Left kidney (tissue), 8 donors: ENCODE measurements around the gene USP4. TPM values are rescaled to one million over a fixed set of nuclear protein-coding genes. Genes with fewer than 3 reads are reported as not detected.
"Not testable (repeated sequence)": the region's sequence is repeated elsewhere in the genome, so short reads cannot be mapped to it uniquely, and the experiment has no call there.

Experiments used
- DNase-seq: peaks from one replicate; pipeline ENCODE4 v3.0.0-alpha.2; 2013
- long read RNA-seq, 8 donors: transcript quantifications; one replicate each; lab custom pipeline, GENCODE V29; 2026
- polyA plus RNA-seq: library from polyadenylated mRNA; unstranded; fragments of 120-200 nt; gene quantifications from one replicate; pipeline ENCODE4 v1.2.1, GENCODE V29; 2013; ENCODE audit not compliant: insufficient read length

Gene USP4, protein sequence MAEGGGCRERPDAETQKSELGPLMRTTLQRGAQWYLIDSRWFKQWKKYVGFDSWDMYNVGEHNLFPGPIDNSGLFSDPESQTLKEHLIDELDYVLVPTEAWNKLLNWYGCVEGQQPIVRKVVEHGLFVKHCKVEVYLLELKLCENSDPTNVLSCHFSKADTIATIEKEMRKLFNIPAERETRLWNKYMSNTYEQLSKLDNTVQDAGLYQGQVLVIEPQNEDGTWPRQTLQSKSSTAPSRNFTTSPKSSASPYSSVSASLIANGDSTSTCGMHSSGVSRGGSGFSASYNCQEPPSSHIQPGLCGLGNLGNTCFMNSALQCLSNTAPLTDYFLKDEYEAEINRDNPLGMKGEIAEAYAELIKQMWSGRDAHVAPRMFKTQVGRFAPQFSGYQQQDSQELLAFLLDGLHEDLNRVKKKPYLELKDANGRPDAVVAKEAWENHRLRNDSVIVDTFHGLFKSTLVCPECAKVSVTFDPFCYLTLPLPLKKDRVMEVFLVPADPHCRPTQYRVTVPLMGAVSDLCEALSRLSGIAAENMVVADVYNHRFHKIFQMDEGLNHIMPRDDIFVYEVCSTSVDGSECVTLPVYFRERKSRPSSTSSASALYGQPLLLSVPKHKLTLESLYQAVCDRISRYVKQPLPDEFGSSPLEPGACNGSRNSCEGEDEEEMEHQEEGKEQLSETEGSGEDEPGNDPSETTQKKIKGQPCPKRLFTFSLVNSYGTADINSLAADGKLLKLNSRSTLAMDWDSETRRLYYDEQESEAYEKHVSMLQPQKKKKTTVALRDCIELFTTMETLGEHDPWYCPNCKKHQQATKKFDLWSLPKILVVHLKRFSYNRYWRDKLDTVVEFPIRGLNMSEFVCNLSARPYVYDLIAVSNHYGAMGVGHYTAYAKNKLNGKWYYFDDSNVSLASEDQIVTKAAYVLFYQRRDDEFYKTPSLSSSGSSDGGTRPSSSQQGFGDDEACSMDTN
- polyA plus RNA-seq: 81.0 TPM
- long read RNA-seq, donor 1, transcript USP4-201 (22 exons, 3,126 nt): major isoform, 5 of 41 reads
- long read RNA-seq, donor 1, partial matches to known transcripts: 0 of 41 reads
- long read RNA-seq, donor 1, other reads (novel, unspliced or antisense): 33 of 41 reads
- long read RNA-seq, donor 2, partial matches to known transcripts: 0 of 4 reads
- long read RNA-seq, donor 2, other reads (novel, unspliced or antisense): 0 of 4 reads
- long read RNA-seq, donor 3, partial matches to known transcripts: 0 of 7 reads
- long read RNA-seq, donor 3, other reads (novel, unspliced or antisense): 0 of 7 reads
- long read RNA-seq, donor 4: 0 reads
- long read RNA-seq, donor 5, partial matches to known transcripts: 0 of 4 reads
- long read RNA-seq, donor 5, other reads (novel, unspliced or antisense): 0 of 4 reads
- long read RNA-seq, donor 6, partial matches to known transcripts: 6 of 11 reads
- long read RNA-seq, donor 6, other reads (novel, unspliced or antisense): 0 of 11 reads
- long read RNA-seq, donor 7, transcript USP4-201 (22 exons, 3,126 nt): major isoform, 9 of 15 reads
- long read RNA-seq, donor 7, partial matches to known transcripts: 0 of 15 reads
- long read RNA-seq, donor 7, other reads (novel, unspliced or antisense): 0 of 15 reads
- long read RNA-seq, donor 8, partial matches to known transcripts: 0 of 4 reads
- long read RNA-seq, donor 8, other reads (novel, unspliced or antisense): 0 of 4 reads

DNA sequence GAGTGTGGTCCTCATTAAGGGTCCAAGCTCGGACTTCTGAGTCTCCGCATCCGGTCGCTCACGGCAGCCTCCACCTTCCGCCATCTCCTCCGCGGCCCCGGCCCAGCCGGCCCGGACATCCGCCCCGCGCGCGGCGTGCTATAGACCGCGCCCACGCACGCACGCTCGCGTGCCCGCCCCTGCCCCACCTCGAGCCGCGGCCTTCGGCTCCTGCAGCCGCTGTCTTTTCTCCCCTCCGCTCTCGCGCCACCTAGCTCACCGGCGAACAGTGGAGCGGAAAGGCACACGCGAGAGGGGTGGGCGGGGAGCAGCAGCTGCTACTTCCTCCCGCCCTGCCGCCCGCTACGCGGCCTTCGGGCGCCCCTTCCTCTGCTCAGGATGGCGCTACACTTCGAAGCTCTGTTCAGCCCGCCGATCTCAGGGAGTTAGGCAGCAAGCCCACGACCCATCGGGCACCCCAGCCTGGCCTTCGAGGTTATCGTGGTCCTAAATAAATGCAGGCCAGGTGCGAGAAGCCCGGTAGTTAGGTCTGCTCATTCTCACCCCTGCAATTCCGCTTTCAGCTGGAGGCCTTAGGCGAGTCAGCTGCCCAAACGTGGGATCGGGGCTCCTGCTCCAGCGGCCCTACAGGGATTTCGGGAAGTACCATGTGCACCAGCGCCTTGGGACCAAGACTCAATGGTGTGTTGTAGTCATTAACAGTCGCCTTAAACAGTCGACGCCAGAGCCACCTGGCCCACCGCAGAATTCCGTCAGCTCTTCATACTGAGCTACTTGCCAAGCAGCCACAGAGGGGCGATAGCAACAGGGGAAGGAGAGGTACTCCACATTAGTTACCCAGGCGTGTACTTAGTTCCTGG lies at the start of gene USP4:
Gene USP4 (minus strand): TSS at position 113 of the 860 bp plus-strand sequence. CDS start 29 bp downstream, at position 84.
- peak; percentile 88 for DNase-seq

DNA sequence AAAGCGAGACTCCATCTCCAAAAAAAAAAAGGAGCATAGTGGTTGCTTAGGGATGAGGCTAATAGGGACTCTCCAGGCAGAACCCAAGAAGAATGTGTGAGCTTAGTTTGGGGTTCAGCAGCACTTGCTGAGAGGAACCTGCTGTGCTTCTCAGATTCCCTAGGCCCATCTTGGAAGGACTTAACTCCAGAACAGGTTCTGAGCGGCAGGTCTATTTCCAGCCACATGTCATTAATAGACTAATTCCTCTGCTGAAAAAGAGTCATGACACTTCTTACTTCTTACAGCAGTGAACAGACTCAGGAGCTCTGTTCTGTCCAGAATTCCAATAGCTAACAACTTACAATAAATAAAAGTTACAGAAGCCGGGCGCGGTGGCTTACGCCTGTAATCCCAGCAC lies 49.4 kb upstream of the USP4 start:
- DNase-seq: no peak

DNA sequence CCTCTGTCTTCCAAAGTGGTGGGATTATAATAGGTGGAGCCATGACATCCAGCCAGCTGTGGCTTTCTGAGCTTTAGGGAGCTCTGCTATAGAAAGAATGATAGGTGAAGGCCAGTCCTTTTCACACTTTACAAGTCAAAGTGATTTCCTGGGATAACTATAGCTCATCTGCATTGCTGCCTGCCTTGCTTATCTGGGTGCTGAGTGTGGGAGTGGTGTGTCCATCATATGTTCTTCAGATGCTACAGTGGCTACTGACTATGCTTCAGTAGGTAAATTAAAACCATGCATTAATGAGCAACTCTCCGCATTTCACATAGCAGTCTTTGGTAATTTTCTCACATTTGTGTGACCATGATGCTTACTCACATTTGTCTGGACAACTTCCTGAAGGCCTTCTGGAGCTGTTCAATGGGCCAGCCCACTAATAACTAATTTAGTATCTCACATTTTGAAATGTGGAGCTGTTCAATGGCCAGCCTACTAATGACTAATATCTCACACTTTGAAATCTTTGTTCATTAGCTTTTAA lies 48.5 kb upstream of the USP4 start:
- no peak for DNase-seq

DNA sequence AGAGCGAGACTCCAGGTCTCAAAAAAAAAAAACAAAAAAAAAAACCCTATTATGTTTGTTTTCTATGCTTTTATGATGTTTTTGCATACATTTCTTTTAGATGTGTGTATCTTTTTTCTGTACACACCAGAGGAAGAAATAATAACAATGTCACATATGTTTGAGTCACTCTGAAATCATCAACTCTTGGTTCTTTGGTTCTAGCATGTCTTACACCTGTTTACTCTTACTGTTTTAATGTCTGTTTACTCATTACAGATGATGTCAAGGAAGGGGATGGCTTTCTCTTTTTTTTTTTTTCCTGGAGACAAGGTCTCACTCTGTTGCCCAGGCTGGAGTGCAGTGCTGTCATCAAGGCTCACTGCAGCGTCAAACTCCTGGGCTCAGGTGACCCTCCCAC lies 47.9 kb upstream of the USP4 start:
- no peak for DNase-seq

DNA sequence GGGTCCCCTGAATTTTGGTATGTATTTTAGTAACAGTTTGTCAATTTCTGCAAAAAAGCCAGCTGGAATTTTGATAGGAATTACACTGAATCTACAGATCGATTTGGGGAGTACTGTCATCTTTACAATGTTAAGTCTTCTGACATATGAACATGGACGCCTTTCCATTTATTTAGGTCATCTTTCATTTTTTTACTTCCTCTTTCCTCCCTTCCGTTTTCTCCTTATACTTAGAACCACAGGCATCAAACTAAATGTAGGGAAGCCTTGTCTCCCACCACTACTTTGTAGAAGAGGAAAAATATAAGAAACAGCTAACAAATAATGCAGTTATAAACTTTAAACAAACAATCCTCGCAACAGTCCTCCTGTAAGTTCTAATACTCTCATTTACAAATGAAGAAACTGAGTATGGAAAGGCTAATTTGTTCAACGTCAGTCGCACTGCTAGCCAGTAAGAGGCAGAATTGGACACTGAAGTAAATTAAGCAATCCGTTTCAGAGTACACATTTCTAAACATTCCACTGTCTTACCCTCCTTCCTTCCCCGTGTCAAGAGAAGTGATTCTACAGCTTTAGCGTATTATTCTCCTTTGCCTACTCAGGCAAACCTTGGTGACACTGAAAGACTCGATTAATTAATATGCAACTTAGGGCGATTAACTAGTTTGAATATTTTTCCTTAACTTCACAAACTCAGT lies 46.4 kb upstream of the USP4 start:
- DNase-seq: no peak

DNA sequence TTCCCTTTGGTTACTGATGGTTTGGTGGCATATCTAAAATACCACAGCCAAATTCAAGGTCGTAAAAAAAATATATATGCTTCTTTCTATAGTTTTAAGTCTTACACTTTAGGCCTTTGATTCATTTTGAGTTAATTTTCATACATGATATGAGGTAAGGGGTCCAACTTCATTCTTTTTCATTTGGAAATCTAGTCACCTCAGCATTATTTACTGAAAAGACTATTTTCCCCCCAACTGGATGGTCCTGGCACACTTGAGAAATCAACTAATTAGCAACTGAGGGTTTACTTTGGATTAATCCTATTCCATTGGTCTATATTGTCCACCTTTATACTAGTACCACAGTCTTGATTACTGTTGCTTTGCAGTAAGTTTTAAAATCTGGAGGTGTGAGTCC lies 45.8 kb upstream of the USP4 start:
- no peak for DNase-seq

DNA sequence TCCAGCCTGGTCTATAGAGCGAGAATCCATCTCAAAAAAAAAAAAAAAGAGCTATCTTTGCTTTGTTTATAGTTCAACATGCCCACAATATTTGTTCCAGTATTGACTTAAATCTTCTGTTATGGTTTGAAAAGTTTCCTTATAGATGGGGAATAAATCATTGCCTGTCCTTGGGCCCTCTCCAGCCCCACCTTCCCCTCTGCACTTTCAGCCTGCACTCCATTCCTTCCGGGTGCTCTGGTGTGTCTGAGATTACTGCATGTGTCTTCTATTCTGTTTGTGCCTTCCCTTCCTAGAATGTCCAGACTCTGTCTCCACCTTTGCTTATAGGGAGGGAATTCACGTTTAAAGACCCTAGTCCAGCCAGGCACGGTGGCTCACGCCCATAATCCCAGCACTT lies 43.5 kb upstream of the USP4 start:
- no peak for DNase-seq

DNA sequence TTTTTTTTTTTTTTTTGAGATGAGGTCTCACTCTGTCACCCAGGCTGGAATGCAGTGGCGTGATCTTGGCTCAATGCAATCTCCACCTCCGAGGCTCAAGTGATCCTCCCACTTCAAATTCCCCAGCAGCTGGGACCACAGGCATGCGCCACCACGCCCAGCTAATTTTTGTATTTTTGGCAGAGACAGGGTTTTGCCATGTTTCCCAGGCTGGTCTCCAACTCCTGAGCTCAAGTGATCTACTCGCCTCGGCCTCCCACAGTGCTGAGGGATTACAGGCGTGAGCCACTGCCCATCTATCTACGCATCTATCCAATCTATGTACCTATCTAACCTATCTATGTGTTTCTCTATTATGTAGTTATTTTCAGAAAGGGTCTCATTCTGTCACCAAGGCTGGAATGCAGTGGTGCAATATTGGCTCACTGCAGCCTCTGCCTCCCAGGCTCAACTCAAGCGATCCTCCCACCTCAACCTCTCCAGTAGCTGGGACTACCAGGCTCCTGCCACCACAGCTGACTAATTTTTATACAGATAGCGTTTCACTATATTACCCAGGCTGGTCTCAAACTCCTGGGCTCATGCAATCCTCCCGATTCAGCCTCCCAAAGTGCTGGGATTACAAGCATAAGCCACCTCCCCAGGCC lies 38.5 kb upstream of the USP4 start:
- DNase-seq: no peak

DNA sequence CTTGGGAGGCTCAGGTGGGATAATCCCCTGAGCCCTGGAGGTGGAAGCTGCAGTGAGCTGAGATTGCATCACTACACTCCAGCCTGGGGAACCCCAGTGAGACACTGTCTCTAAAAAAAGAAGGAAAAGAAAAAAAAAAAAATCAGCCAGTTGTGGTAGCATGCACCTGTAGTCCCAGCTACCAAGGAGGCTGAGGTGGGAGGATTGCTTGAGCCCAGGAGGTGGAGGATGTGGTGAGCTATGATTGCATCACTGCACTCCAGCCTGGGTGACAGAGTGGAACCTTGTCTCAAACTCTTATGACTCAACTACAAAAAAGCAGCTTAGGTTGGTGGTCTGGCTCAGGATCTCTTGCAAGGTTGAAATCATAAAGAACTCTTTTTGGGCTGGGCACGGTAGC lies 37.6 kb upstream of the USP4 start:
- DNase-seq: no peak

DNA sequence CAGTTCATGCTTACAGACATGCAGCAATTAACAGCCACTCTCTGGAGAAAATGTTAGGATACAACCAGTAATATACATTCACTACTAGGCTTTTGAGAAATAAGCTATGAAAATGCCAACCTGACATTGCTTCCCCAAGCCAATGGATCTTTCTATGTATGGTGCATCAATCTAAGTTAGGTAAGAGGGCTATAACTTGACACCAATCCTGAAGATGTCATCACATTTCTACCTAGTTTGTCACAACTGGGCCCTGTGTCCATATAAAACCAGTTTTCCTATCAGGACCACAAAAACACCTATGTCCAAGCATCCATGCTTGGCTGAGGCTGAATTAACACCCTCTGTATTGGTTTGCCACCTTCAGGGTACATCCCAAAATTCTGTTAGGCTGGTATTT lies 32.1 kb upstream of the USP4 start:
- DNase-seq: no peak

DNA sequence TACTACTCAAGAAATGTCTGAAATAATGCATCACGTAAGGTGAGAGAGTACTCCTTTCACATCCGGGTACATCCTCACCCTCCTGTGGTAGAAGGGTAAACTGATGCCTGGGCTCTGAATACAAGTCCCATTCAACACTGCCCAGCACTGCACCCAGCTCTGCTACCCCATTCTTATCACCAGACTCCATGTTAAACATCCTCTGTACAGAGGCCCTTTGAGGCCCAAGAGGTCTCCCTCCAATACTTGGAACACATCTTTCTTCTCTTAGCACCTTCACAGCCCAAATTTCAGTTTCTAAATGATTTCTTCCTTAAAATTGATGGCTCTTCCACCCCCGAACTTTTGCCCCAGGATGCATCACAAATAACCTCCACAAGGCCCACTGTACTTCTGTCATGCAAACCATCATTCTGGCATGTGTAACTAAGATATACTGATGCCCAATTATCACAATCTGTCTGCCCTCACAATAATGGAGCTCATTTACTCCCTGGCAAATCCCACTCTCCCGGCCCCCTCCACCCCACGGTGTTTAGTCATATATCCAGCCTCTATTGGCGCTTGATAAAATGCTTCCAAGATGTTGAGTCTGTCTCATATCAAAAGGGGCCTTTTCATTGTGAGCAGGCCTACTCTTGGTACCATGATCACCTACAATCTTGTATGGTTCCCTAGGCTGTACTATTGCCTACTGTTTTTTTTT lies 30.9 kb upstream of the USP4 start:
- no peak for DNase-seq

DNA sequence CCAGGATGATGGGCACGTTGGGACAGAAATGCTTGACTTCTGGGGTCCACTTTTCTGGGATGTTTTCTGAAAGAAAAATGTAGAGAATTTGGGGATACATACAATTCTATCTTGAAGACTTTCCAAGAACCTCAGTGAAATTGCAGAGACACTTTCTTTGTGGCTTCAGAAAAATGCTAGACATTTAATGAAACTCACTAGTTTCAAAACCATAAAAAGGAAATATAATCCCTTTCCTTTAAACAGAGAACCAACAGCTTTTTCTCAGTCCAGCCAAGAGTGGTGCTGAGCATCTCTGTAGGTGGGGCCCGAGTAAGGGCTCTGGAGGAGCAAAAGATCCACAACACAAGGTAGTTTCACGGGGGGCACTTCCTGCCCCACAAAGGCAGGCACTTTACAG lies 22.7 kb upstream of the USP4 start:
- DNase-seq: no peak

DNA sequence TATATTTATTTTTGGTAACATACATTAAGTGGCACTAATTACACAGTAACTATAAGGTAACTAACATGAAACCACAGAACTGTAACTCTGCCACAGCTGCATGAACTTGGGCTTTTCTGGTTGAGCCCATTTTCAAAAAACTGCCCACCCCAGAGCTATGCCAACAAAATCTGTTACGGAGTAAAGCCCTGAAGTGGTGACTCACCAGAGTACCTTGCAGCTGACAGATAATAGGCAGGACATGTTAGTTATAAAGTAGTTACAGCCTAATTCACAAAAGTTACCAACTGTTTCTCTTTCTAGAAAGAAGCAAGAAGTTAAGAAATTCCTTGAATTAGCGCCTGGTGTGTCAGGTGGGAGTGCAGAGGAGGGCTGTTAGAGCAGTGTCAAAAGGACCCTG lies 19.8 kb upstream of the USP4 start:
- DNase-seq: no peak

DNA sequence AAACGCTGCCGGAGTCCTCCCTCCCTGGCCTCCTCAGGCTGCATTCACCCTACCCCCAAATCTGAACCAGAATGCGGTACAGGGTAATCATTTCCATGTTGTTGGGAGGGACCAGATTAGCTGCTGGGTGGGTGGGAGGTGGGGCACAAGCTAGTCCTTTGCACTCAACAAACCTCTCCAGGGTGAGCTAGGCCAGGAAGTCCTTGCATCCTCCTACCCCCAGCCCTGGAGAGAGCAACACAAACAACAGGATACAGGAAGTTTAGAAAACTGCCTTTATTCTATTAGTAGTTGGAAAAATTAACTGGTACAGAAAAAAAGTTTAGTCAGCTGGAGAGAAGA lies 19.0 kb upstream of the USP4 start:
- no peak for DNase-seq

DNA sequence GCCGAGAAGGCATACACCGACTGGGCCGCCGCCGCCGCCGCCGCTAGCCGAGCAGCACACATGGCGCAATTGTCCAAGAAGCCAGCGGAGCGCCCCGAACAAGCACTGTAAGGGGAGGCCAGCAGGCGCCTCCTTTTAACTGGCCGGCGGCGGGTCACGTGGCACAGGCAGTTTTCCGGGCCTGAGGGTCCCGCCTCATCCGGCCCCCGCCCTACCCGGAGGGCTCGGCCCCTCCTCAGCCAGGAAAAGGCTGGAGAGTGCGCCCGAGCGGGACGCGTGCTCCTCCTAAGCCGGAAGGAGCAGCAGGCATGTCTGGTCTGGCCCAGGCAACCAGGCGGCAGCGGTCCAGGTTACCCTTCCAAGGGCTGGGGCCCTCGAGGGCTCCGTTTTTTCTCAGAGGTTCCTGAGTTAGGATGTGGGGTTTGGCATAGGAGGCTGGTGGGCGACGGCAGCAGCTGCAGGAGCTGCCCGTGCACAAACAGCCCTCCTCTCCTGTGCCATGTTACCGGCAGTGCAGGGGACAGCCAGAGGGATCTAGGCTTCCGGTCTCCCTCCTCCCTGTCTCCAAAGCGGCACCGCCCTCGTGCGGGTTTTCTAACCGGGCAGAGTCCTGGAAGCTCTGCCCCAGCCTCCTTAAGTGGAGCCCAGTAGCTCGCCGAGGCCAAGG lies 18.5 kb upstream of the USP4 start, which contains the start of gene GPX1:
Gene GPX1 (minus strand): TSS at position 137 of the 667 bp plus-strand sequence. CDS start 75 bp downstream, at position 62.
- peak; percentile 94 for DNase-seq

DNA sequence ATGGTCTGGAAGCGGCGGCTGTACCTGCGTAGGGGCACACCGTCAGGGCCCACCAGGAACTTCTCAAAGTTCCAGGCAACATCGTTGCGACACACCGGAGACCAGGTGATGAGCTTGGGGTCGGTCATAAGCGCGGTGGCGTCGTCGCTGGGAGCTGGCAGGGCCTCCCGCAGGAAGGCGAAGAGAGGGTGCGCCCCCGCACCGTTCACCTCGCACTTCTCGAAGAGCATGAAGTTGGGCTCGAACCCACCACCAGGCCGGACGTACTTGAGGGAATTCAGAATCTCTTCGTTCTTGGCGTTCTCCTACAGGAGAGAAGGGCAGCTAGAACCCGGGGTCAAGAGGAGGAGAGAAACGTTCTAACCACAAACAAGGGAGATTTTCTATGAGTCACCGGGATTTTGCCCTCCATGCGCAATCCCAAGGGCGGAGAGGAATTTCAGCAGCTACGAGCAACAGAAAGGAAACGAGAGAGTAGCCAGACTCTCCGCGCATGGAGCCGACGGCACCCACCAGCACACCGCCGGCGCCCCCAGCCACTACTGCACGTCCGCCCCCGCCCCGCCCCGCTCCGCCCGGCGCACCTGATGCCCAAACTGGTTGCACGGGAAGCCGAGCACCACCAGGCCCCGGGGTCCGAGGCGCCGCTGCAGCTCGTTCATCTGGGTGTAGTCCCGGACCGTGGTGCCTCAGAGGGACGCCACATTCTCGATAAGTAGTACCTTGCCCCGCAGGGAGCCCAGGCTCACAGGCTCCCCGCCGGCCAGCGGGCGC lies 17.8 kb upstream of the USP4 start:
- not testable (repeated sequence) for DNase-seq

DNA sequence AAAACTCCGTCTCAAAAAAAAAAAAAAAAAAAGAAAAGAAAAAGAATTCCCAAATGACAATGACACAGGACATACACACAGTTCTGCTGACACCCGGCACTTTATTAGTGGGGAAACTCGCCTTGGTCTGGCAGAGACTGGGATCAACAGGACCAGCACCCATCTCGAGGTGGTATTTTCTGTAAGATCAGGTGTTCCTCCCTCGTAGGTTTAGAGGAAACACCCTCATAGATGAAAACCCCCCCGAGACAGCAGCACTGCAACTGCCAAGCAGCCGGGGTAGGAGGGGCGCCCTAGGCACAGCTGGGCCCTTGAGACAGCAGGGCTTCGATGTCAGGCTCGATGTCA lies 17.2 kb upstream of the USP4 start:
- not testable (repeated sequence) for DNase-seq
